Osteoblast (primary cell): ENCODE data around the gene TTC1. TPM values are rescaled to one million over a fixed set of nuclear protein-coding genes. Genes with fewer than 3 reads are reported as not detected.

Experiments
- DNase-seq: peaks from one replicate; pipeline ENCODE4 v3.0.0; 2011; ENCODE audit warnings: low spot score, mixed read lengths; ENCODE audit not compliant: insufficient read length; ENCODE audit errors: missing footprints
- H2AFZ ChIP-seq: 2 replicates; pipeline ENCODE4 v1.6.0; 2011; ENCODE audit warnings: mild to moderate bottlenecking, low read length
- H3K27ac ChIP-seq: 2 replicates; pipeline ENCODE4 v1.5.1; 2011; ENCODE audit warnings: mild to moderate bottlenecking, low read depth, low read length, moderate library complexity
- H3K27me3 ChIP-seq: 2 replicates; pipeline ENCODE4 v1.6.0; 2012; ENCODE audit warnings: mild to moderate bottlenecking, control low read depth, inconsistent platforms, low read length, moderate library complexity; ENCODE audit not compliant: insufficient read depth
- H3K36me3 ChIP-seq: 2 replicates; pipeline ENCODE4 v1.5.1; 2011; ENCODE audit warnings: mild to moderate bottlenecking, low read length, control low read depth, moderate library complexity; ENCODE audit not compliant: insufficient read depth
- H3K4me1 ChIP-seq: 2 replicates; pipeline ENCODE4 v1.5.1; 2011; ENCODE audit warnings: mild to moderate bottlenecking, low read length, control low read depth, moderate library complexity; ENCODE audit not compliant: insufficient read depth
- H3K4me2 ChIP-seq: 2 replicates; pipeline ENCODE4 v1.6.0; 2011; ENCODE audit warnings: mild to moderate bottlenecking, low read length; ENCODE audit not compliant: insufficient read depth
- H3K4me3 ChIP-seq: fragments of 200-600 bp; sonication (generic); 3 replicates; pipeline ENCODE4 v1.5.1; 2012; ENCODE audit warnings: mild to moderate bottlenecking, low read length, inconsistent platforms; ENCODE audit not compliant: insufficient read depth
- H3K79me2 ChIP-seq: 2 replicates; pipeline ENCODE4 v1.6.0; 2012; ENCODE audit warnings: mild to moderate bottlenecking, low read length, control low read depth, inconsistent platforms; ENCODE audit not compliant: insufficient read depth
- H3K9me3 ChIP-seq: 2 replicates; pipeline ENCODE4 v1.5.1; 2011; ENCODE audit warnings: low read depth, low read length, control low read depth
- H4K20me1 ChIP-seq: 2 replicates; pipeline ENCODE4 v1.6.0; 2012; ENCODE audit warnings: mild to moderate bottlenecking, low read length, control low read depth; ENCODE audit not compliant: insufficient read depth
- CTCF ChIP-seq: IDR thresholded peaks from 2 replicates; pipeline ENCODE4 v1.5.1; 2011; ENCODE audit warnings: mild to moderate bottlenecking, low read depth, low read length, moderate library complexity; ENCODE audit errors: extremely low read depth
- total RNA-seq: library from RNA; depleted of rRNA; stranded (reverse); fragments of >200 nt; gene quantifications from 2 replicates; pipeline ENCODE4 v1.2.3, GENCODE V29; 2012

TTC1 gene
- total RNA-seq, 1 donor = 49.9 TPM

GRCh38 chr5:159975462-159976019 lies 33.4 kb upstream of the TTC1 start:
- Histone ChIP-seq H2AFZ (peak overlapping the region; percentile 65), H3K4me3 (peak overlapping the region; percentile 30)
- peak; percentile 74 for TF ChIP-seq CTCF

GRCh38 chr5:159976921-159977320 lies 32.0 kb upstream of the TTC1 start:
- H3K4me1 ChIP-seq = peaks cover 24% of the 10 kb centered on the region
- no peaks in the 10 kb centered on the region for H3K36me3 ChIP-seq
- H3K4me2 ChIP-seq = no peak overlapping the region
- no peak overlapping the region for H3K4me3 ChIP-seq
- no peaks in the 10 kb centered on the region for H3K79me2 ChIP-seq
- DNase-seq = peak; percentile 62
- H3K27ac ChIP-seq = no peak overlapping the region
- no peak for TF ChIP-seq CTCF
- H3K27me3 ChIP-seq = no peaks in the 10 kb centered on the region
- no peak overlapping the region for H2AFZ ChIP-seq
- H4K20me1 ChIP-seq = no peaks in the 10 kb centered on the region
- no peaks in the 10 kb centered on the region for H3K9me3 ChIP-seq

More at GRCh38 chr5:159975462-159976019, 33.4 kb upstream of the TTC1 start:
- Histone ChIP-seq H3K4me2 (peak overlapping the region; percentile 66), H3K27ac (peak overlapping the region; percentile 66), H4K20me1 (no peaks in the 10 kb centered on the region), H3K4me1 (peaks cover 30% of the 10 kb centered on the region), H3K79me2 (no peaks in the 10 kb centered on the region), H3K9me3 (no peaks in the 10 kb centered on the region), H3K27me3 (no peaks in the 10 kb centered on the region), H3K36me3 (no peaks in the 10 kb centered on the region)
- peak; percentile 99 for DNase-seq

GRCh38 chr5:159978358-159978757 lies 30.6 kb upstream of the TTC1 start:
- no peak overlapping the region for H2AFZ ChIP-seq
- H3K4me2 ChIP-seq = no peak overlapping the region
- H3K36me3 ChIP-seq = no peaks in the 10 kb centered on the region
- no peaks in the 10 kb centered on the region for H3K27me3 ChIP-seq
- no peaks in the 10 kb centered on the region for H3K9me3 ChIP-seq
- no peaks in the 10 kb centered on the region for H4K20me1 ChIP-seq
- no peak overlapping the region for H3K4me3 ChIP-seq
- peaks cover 30% of the 10 kb centered on the region for H3K4me1 ChIP-seq
- H3K27ac ChIP-seq = no peak overlapping the region
- no peak for TF ChIP-seq CTCF
- peak; percentile 14 for DNase-seq
- H3K79me2 ChIP-seq = no peaks in the 10 kb centered on the region

- H3K27ac ChIP-seq = no peak overlapping the region
Measured at GRCh38 chr5:159982421-159983173, 26.3 kb upstream of the TTC1 start.

More at GRCh38 chr5:159982421-159983173, 26.3 kb upstream of the TTC1 start:
- no peak for TF ChIP-seq CTCF
- Histone ChIP-seq H3K4me1 (peaks cover 16% of the 10 kb centered on the region), H3K4me3 (no peak overlapping the region), H3K4me2 (no peak overlapping the region), H2AFZ (no peak overlapping the region), H3K27me3 (no peaks in the 10 kb centered on the region), H3K9me3 (no peaks in the 10 kb centered on the region), H4K20me1 (no peaks in the 10 kb centered on the region), H3K36me3 (no peaks in the 10 kb centered on the region), H3K79me2 (no peaks in the 10 kb centered on the region)
- DNase-seq = no peak
